ENCODE measurements around the gene CHRNA4.

CHRNA4 gene

GRCh38 chr20:63404129-63405085 is 43.3 kb upstream of the CHRNA4 start:
- no peaks in the 10 kb centered on the region for H3K4me1 ChIP-seq
- H3K4me3 ChIP-seq (ENCODE audit: low read depth, low read length), result no peak overlapping the region
- H3K4me2 ChIP-seq (ENCODE audit: low read length), result no peak overlapping the region
- no peaks in the 10 kb centered on the region for H3K9me3 ChIP-seq (ENCODE audit: control insufficient read depth, low read length)
- no peak overlapping the region for H3K27ac ChIP-seq
- no peaks in the 10 kb centered on the region for H3K27me3 ChIP-seq (ENCODE audit: control insufficient read depth, insufficient read depth, low read length)
- no peak overlapping the region for H3K9ac ChIP-seq
- TF ChIP-seq CTCF (IDR thresholded peaks at IDR 0.05), result no peak
- H3K36me3 ChIP-seq (ENCODE audit: control insufficient read depth, insufficient read depth, low read length), result no peaks in the 10 kb centered on the region
- no peaks in the 10 kb centered on the region for H3K79me2 ChIP-seq
- no peak overlapping the region for H2AFZ ChIP-seq

GRCh38 chr20:63403403-63404105 is 42.4 kb upstream of the CHRNA4 start:
- H3K27ac ChIP-seq, result no peak overlapping the region
- TF ChIP-seq CTCF (IDR thresholded peaks at IDR 0.05), result no peak
- H3K36me3 ChIP-seq (ENCODE audit: control insufficient read depth, insufficient read depth, low read length), result no peaks in the 10 kb centered on the region
- no peaks in the 10 kb centered on the region for H3K9me3 ChIP-seq (ENCODE audit: control insufficient read depth, low read length)
- H3K4me3 ChIP-seq (ENCODE audit: low read depth, low read length), result no peak overlapping the region
- no peak overlapping the region for H3K9ac ChIP-seq
- no peak overlapping the region for H3K4me2 ChIP-seq (ENCODE audit: low read length)
- H2AFZ ChIP-seq, result no peak overlapping the region
- H3K4me1 ChIP-seq, result no peaks in the 10 kb centered on the region
- no peaks in the 10 kb centered on the region for H3K27me3 ChIP-seq (ENCODE audit: control insufficient read depth, insufficient read depth, low read length)
- H3K79me2 ChIP-seq, result no peaks in the 10 kb centered on the region

GRCh38 chr20:63402860-63403220 is 41.7 kb upstream of the CHRNA4 start:
- no peaks in the 10 kb centered on the region for H3K4me1 ChIP-seq
- no peaks in the 10 kb centered on the region for H3K27me3 ChIP-seq (ENCODE audit: control insufficient read depth, insufficient read depth, low read length)
- H3K27ac ChIP-seq, result no peak overlapping the region
- no peaks in the 10 kb centered on the region for H3K79me2 ChIP-seq
- no peak overlapping the region for H3K4me2 ChIP-seq (ENCODE audit: low read length)
- H3K36me3 ChIP-seq (ENCODE audit: control insufficient read depth, insufficient read depth, low read length), result no peaks in the 10 kb centered on the region
- TF ChIP-seq CTCF (IDR thresholded peaks at IDR 0.05), result no peak
- no peak overlapping the region for H2AFZ ChIP-seq
- H3K9me3 ChIP-seq (ENCODE audit: control insufficient read depth, low read length), result no peaks in the 10 kb centered on the region
- H3K4me3 ChIP-seq (ENCODE audit: low read depth, low read length), result no peak overlapping the region
- H3K9ac ChIP-seq, result no peak overlapping the region

GRCh38 chr20:63402181-63402859 is 41.2 kb upstream of the CHRNA4 start:
- no peak for TF ChIP-seq CTCF (IDR thresholded peaks at IDR 0.05)
- Histone ChIP-seq H3K36me3 (ENCODE audit: control insufficient read depth, insufficient read depth, low read length) (no peaks in the 10 kb centered on the region), H3K27ac (no peak overlapping the region), H2AFZ (no peak overlapping the region), H3K4me3 (ENCODE audit: low read depth, low read length) (no peak overlapping the region), H3K4me2 (ENCODE audit: low read length) (no peak overlapping the region), H3K9ac (no peak overlapping the region), H3K27me3 (ENCODE audit: control insufficient read depth, insufficient read depth, low read length) (no peaks in the 10 kb centered on the region), H3K4me1 (no peaks in the 10 kb centered on the region), H3K9me3 (ENCODE audit: control insufficient read depth, low read length) (no peaks in the 10 kb centered on the region), H3K79me2 (no peaks in the 10 kb centered on the region)

All from parathyroid adenoma (tissue), 2 donors.